ENCODE data around the gene ZNF33A.
"Not testable (repeated sequence)": the region's sequence is repeated elsewhere in the genome, so short reads cannot be mapped to it uniquely, and the experiment has no call there.

Gene ZNF33A

DNA sequence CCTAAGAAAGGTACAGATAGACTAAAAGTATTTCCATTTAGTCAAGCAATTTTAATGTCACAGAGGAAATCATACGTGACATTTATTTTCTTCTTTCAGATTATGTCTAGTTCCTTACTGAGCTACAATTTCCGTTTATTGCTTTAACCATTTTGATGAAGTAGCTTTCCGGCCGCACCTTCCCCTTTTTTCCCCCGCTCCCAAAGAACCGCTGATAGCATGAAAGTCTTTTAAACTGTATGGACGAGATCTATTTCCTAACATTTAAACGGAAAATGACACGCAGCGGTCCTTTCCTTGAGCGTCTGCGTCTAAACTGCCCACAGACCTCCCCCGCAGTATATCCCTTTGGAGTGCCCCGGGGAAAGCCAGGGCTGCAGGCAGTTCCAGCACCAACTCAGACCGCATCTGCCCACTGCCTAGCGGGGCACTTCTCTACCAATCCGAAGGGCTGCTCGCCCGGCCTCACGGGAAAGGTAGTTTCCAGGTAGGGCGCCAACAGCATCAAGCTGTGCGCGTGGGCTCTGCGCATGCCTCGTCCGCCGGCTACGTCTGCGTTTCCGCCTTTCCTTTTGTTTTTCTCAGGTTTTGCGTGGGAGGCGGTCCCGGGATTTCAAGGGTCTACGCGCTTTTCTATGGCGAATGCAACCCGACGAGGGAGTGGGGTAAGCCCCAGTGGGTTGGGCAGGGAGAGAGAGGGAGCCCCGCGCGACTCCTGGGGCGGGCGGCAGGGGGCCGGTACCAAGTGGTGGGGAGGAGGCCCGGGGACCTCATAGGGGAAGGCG is at the start of gene ZNF33A:
ZNF33A (plus strand) TSS at position 557 of the 785 bp plus-strand sequence. CDS start 1,667 bp downstream, outside the sequence.
- peak in 55 of 56 donors; percentile 69 to 98 (median 92) for DNase-seq

DNA sequence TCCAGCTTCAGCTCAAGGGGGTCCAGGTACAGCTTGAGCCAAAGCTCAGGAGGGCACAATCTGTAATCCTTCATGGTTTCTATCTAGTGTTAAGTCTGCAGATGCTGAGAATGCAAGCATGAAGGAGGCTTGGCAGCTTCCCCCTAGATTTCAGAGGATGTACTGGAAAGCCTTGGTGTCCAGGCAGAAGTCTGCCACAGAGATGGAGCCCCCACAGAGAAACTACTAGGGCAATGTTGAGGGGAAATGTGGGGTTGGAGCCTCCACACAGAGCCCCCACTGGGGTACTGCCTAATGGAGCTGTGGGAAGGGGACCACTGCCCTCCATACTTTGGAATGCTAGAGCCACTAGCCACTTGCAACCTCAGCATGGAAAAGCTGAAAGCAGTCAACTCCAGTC is 45.5 kb upstream of the ZNF33A start:
- no peak for DNase-seq

DNA sequence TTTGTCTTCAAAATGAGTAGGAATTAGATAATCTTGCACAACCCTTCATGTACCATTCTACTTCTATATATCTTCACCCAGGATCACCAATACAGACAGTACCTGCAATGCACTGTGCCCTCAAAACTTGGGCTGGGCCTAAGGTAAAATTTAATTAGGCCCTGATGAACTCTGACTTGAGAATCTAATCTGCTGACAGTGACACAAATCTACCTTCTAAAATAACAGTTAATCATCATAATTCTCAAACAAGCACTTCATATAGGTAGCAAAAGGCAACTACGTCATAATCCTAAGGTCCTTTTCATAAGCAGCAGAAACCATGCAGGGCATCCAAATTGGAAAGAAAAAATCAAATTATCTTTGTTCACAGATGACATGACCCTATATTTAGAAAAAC is 38.1 kb upstream of the ZNF33A start:
- no peak for DNase-seq

DNA sequence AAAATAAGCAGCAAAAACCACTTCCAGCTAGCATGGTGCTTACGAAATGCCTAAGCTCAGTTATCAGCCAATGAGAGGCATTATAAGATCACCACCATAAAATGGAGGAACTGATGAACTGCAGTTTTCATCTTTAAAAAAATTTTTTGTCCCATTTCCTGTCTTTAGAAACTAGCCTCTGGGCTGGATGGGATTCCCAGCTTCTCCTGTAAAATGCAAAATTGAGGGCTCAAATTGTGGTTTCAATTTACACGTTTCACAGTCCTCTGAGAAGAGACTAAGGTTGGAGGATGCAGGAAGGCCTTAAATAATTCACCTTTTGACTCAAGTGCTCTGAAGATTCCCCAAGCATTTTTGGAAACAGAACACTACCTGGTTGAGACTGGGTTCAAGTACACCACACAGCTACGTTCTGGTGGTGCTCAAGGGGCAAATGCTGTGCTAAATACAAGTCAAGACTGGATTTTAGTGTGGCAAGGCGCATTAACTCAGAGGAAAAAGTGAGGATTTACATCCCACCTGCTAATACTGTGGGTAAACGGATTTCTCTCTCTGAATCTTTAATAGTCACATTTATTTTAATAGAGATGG is 35.0 kb upstream of the ZNF33A start:
- DNase-seq, result peak in 11 of 56 donors; percentile 1 to 26 (median 6)

DNA sequence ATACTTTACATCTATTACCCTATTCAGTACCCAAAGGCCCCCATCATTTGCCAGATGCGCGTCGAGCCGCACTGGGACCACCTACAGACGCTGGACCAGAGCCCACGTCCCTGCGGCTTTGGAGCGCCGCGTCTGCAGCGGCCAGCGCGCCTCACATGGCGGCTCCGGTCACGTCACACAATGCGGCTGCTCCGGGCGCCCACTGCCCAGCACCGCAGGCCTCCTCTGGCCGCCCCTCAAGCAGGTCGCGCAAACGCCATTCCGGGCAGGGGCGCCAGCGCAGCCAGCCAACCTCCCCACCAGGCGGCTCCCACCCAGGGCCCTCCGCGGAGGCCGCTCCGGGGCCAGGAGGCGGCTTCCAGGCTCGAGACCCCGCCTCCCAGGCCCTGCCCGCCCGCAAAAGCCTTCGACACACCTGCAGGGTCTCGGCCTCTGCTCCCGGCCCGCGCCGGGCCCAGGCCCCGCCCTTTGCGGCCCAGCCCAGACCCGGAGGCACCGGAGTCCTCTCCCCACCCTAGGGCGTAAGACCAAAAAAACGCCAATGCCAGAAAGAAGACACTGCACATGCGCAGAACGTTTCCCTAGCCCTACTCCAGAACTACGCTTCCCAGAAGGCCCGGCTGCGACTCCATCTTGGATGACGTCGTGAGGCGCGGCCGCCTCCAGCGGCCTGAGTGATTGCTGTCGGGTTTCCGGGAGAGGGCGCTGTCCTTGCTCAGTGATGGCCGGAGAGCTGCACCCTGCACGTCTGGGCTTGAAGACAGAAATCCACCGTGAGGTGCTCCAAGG is 34.2 kb upstream of the ZNF33A start, which contains the start of gene ZNF25:
ZNF25 (minus strand) TSS at position 557 of the 789 bp plus-strand sequence. CDS start 4,925 bp downstream, outside the sequence.
- peak; percentile 84 to 99 (median 97) for DNase-seq

DNA sequence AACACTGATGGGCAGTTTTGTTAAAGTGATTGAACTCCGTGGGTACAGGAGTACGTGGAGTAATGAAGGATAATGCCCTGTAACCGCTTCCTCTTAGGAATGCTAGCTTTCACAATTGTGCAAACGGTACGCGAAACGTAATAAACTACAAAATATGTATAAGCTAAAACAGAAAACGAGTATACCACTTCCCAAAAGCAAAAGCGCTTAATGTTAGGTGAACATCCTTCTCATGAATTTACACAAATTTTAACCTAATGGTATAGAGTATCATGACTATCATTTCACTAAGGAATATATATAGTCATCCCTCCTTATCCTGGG is 33.6 kb upstream of the ZNF33A start:
- no peak for DNase-seq

DNA sequence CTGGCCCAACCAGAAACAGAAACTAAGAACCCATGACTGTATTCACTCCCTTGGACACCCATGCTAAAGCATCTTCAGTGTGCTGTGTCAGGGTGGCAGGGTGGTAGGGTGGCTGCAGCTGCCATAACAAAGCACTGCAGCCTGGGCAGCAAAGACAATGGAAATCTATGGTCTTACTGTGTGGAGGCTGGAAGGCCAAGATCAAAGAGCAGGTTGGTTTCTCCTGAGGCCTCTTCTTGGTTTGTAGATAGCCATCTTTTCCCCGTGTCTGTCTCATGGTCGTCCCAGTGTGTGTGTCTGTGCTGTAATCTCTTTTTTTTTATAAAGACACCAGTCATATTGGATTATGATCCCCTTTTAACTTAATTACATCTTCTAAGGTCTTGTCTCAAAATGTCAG is 18.8 kb upstream of the ZNF33A start:
- DNase-seq, result no peak

DNA sequence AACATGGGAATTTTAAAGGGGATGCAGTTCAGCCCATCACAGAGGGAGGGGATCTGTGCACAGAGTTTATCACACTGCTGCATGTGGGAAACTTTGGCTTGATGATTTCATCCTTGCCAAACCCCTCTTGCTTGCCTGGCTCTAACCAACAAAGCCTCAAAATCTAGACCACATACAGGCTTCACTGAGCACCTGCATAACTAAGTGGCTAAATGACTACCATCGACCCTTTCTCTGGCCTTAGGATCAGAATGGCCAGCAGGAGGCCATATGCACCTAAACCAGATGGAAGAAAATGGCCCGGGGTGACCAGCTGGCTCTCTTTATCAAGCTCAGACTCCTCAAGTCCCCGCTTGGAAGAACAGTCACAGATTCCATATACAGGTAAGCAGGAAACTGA is 18.4 kb upstream of the ZNF33A start:
- DNase-seq, result no peak

DNA sequence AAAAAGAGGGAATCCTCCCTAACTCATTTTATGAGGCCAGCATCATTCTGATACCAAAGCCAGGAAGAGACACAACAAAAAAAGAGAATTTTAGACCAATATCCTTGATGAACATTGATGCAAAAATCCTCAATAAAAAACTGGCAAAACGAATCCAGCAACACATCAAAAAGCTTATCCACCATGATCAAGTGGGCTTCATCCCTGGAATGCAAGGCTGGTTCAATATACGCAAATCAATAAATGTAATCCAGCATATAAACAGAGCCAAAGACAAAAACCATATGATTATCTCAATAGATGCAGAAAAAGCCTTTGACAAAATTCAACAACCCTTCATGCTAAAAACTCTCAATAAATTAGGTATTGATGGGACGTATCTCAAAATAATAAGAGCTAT is 11.6 kb upstream of the ZNF33A start:
- DNase-seq, result not testable (repeated sequence)

DNA sequence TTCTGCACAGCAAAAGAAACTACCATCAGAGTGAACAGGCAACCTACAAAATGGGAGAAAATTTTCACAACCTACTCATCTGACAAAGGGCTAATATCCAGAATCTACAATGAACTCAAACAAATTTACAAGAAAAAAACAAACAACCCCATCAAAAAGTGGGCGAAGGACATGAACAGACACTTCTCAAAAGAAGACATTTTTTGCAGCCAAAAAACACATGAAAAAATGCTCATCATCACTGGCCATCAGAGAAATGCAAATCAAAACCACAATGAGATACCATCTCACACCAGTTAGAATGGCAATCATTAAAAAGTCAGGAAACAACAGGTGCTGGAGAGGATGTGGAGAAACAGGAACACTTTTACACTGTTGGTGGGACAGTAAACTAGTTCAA is 10.0 kb upstream of the ZNF33A start:
- DNase-seq, result not testable (repeated sequence)

DNA sequence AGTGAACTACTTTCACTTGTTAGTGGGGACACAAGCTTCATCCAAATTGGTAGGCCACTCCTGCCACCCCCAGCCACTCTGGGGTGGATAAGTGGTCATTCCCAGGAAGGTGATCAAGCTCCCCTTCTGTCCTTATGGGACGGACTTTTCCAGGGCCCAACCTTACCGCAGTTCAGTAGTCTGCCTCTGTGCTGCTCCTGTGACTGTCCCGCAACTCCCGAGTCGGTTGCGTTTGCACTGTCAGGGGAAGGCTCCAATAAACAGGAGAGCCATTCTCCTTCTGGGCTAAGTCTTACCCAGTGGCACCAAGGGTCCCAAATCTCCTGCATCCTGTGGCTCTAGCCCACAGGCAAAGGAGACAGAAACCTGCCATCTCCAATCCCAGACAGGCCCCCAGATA is 7.4 kb upstream of the ZNF33A start:
- no peak for DNase-seq

DNA sequence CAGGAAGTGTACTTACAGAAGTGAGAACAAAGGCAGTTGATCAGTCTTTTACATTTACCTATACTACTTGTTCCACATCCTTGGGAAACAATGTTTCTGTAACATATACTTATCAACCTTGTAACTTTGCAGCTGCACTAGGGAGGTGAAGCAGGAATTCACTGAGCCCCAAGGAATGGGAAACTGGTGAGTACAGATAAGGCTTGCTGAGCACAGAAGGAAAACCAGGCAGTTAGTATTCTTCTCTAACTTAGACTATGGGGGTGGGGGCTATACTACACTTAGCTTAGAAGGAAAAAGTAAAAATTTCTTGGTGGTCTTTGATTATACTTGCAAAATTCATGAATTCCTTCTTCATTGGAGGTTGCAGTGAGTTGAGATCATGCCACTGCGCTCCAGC is 6.9 kb upstream of the ZNF33A start:
- DNase-seq, result no peak

DNA sequence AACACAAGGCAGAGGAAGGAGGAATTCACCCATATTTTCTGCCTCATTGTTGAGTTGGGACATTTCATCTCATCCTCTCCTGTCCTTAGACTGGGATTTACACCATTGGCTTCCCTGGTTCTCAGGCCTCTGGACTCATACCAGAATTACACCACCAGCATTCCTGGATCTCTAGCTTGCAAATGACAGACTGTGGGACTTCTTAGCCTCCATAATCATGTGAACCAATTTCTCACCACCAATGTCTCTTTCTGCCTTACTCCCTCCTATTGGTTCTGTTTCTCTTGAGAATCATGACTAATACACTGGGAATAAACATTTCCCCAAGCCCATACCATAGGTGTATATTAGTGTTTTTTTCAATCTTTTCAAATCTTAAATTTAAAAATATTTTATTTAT is 2.9 kb upstream of the ZNF33A start:
- no peak for DNase-seq

DNA sequence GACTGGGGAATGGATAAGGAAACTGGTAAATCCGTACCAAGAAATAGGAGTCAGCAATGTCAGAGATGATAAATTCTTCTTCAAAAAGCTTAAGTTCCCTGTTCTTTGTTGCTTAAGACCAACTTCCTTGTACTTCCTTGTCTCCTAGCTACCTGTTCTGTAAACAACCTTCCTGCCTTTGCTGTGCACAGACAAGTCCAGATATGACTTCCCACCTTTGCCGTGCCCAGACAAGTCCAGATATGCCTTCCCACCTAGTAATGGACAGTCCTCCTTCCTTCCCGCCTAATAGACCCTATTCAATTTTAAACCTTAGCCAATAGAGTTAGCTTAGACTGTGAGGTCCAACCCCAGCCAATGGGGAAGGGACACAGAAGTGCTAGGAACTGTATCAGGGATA is 2.5 kb upstream of the ZNF33A start:
- DNase-seq, result no peak

DNA sequence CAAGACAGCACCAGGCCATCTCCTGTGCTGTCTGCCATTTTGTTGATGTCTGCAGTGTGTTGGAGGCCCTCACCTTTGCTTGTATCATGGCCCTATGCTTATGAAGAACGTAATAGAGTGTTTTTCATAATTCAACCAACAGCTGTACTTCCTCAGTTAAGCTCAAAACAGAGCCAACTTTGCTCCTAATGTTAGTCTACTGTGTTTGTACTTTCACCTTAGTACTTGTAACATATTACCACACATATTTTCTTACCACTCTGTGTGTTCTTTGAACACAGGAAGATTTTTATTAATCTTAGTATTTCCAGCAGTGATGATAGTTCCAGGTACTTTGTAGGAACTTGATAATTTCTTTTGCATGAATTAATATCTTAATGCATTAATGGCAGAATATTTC is 5.9 kb downstream of the ZNF33A start:
- DNase-seq, result no peak

DNA sequence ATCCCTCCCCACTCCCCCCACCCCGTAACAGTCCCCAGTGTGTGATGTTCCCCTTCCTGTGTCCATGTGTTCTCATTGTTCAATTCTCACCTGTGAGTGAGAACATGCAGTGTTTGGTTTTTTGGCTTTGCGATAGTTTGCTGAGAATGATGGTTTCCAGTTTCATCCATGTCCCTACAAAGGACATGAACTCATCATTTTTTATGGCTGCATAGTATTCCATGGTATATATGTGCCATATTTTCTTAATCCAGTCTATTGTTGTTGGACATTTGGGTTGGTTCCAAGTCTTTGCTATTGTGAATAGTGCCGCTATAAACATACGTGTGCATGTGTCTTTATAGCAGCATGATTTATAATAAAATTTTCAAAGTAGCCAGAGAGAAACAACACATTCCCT is 8.6 kb downstream of the ZNF33A start:
- DNase-seq, result not testable (repeated sequence)

DNA sequence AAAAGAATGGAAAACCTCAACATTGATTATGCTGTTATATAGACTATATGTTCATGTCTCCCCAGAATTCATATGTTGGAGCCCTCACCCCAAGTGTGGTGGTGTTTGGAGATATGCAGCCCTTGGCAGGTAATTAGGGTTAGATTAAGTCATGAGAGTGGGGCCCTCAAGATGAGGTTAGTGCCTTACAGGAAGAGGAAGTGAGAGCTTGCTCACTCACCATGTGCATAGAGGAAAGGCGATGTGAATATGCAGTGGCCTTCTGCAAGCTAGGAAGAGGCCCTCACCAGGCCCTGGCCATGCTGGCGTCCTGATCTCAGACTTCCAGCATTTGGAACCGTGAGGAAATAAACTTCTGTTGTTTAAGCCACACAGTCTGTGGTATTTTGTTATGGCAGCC is 14.8 kb downstream of the ZNF33A start:
- no peak for DNase-seq

DNA sequence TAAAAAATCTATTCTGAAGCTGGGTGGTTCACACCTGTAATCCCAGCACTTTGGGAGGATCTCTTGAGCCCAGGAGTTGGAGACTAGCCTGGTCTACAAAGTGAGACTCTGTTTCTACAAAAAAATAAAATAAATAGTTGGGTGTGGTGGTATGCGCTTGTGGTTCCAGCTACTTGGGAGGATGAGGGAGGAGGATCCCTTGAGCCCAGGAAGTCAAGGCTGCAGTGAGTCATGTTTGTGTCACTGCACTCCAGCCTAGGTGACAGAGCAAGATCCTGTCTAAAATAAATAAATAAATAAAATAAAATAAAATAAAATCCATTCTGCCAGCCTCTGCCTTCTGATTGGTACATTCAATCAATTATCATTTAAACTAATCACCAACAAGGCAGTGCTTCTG is 17.5 kb downstream of the ZNF33A start:
- DNase-seq, result no peak

DNA sequence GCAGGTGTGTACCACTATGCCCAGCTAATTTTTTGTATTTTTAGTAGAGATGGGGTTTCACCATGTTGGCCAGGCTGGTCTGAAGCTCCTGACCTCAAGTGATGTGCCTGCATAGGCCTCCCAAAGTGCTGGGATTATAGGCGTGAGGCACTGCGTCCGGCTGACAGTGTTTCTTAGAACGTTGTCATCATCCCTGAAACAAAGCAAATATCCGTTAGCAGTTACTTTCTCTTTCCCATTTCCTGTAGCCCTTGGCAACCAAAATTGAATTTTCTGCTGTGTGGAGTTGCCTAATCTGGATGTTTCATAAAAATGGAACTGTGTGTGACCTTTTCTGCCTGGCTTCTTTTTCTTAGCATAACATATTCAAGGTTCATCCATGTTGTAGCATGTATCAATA is 22.4 kb downstream of the ZNF33A start:
- DNase-seq, result no peak

DNA sequence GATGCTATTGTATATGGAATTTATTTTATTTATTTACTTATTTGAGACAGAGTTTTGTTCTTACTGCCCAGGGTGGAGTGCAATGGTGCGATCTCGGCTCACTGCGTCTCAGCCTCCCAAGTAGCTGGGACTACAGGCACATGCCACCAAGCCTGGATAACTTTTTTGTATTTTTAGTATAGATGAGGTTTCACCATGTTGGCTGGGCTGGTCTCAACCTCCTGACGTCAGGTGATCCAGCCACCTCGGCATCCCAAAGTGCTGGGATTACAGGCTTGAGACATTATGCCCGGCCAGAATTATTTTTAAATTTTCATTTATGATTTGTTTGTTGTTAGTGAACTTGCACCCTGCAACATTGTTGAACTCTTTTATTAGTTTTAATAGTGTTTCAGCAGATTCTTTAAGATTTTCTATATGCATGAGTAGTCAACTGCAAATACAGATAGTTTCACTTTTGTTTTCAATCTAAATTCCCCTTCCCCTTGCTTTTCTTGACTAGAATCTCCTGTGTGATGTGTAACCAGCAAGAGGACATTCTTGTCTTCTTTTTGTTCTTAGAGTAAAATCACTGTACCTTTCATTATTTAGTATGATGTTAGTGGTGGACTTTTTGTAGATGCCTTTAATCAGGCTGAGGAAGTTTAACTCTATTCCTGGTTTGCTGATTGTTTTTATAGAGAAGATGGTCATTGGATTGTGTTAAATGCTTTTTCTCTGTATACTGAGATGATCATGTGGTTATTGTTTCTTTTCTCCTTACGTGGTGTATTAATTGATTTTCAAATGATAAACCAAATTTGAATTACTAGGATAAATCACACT is 27.8 kb downstream of the ZNF33A start:
- no peak for DNase-seq

DNA sequence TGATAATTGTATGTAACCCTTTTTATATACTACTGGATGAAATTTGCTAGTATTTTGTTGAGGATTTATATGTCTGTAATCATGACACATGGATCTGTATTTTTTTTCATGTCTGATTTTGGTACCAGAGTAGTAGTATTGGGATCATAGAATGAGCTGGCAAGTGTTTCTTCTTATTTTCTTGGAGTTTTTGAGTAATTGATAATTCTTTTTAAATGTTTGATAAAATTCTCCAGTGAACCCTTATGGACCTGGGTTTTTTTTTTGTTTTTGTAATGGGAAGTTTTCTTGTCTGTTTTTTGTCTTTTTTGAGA is 28.4 kb downstream of the ZNF33A start:
- no peak for DNase-seq

DNA sequence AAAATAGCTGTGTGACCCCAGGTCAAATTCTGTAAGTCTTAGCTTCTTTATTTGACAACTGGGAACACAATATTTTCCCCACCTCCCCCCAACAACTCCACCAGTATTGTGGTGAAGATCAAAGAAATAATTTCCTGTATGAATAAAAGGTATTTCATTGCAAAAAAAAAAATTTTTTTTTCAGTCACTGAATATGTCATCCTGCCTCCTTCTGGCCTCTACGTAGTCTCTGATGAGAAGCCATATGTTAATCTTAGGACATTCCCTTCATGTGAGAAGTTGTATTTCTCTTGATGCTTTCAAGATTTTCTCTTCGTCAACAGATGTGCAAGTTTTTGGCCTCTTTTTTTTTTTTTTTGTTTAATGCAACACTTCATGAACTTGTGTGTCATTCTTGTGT is 33.0 kb downstream of the ZNF33A start:
- no peak for DNase-seq
